Fibroblast of the aortic adventitia (primary cell): ENCODE data around the gene NCK2. TPM values are rescaled to one million over a fixed set of nuclear protein-coding genes. Genes with fewer than 3 reads are reported as not detected.

Experiments
- DNase-seq: peaks from one replicate; pipeline ENCODE4 v3.0.0-alpha.2; 2010; ENCODE audit warnings: low read depth
- H3K4me3 ChIP-seq: 2 replicates; pipeline ENCODE4 v1.5.1; 2011; ENCODE audit warnings: low read depth, mild to moderate bottlenecking, control low read depth, low read length, moderate library complexity
- total RNA-seq: library from RNA; depleted of rRNA; stranded (reverse); fragments of >200 nt; gene quantifications from 2 replicates; pipeline ENCODE4 v1.2.3, GENCODE V29; 2012; ENCODE audit warnings: low replicate concordance
- TF ChIP-seq, protein P1 (sequence below): IDR thresholded peaks from 2 replicates; pipeline ENCODE4 v1.5.1; 2011; ENCODE audit warnings: mild to moderate bottlenecking, low read length, control low read depth, inconsistent platforms; ENCODE audit not compliant: insufficient read depth

The NCK2 gene
- total RNA-seq, 1 donor = 9.4 TPM

DNA sequence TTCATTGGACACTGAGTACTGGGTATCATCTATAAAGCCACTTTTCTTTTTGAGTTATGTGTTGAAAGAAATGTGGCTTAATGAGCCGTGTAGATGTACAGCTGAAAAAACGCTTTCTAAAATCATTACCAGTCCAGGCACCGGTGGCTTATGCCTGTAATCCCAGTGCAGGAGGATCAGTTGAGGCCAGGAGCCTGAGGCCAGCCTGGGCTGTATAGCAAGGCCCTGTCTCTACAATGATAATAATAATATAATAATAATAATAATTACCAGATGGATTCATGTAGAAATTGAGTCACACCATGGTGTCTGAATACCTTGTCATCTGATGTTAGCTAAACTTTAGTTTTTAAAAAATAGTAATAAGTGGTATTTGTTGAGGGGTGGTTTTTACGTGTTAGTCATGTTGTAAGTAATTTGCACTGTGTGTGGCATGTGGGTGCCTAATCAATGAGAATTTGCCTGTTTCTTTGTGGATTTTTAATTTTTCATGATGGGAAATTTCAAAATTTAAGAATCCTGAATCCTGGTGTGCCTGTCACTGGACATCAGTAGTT, 30.1 kb downstream of the NCK2 start:
- no peak overlapping the region for H3K4me3 ChIP-seq
- TF ChIP-seq, protein P1, sequence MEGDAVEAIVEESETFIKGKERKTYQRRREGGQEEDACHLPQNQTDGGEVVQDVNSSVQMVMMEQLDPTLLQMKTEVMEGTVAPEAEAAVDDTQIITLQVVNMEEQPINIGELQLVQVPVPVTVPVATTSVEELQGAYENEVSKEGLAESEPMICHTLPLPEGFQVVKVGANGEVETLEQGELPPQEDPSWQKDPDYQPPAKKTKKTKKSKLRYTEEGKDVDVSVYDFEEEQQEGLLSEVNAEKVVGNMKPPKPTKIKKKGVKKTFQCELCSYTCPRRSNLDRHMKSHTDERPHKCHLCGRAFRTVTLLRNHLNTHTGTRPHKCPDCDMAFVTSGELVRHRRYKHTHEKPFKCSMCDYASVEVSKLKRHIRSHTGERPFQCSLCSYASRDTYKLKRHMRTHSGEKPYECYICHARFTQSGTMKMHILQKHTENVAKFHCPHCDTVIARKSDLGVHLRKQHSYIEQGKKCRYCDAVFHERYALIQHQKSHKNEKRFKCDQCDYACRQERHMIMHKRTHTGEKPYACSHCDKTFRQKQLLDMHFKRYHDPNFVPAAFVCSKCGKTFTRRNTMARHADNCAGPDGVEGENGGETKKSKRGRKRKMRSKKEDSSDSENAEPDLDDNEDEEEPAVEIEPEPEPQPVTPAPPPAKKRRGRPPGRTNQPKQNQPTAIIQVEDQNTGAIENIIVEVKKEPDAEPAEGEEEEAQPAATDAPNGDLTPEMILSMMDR = no peak
- no peak for DNase-seq

DNA sequence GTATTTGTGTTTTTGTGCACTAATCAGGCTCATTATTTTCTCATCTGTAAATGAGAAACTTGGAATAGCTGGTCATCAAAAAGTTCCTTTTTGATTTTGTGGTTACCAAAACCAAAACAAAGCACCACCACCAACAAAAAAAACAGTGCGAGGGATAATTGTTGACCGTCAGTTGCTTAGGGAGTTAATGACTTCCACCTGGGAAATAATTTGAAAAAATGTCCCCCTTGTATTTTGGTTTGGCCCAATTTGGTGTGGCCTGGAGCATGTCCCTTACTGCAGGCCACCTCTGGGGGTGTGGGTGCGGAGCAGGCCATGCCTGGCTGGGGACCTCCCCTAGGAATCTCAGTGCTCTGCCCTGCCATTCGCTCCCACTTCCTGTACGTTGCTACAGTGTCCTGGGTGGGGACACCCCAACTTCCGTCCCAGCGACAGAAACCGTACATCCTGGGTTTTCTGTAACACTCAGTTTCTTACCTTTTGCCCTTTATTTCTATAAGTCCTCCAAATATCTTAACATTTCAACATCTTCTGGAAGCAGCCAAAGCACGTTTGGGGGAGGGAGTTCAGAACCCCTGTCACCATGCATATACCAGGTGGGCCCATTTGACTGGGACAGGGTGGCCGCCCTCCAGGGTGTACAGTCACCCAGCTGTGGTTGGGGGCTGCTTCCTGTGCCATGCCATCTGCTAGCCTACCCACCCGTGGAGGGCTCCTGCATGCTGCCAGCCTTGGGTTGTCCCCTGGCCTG, 31.3 kb downstream of the NCK2 start:
- DNase-seq = no peak
- H3K4me3 ChIP-seq = no peak overlapping the region
- TF ChIP-seq, protein P1 = no peak

GRCh38 chr2:105776560-105776928, 31.8 kb downstream of the NCK2 start:
- no peak overlapping the region for H3K4me3 ChIP-seq
- TF ChIP-seq, protein P1 = no peak
- no peak for DNase-seq

- TF ChIP-seq, protein P1 = no peak
- no peak for DNase-seq
- H3K4me3 ChIP-seq = no peak overlapping the region
Measured at GRCh38 chr2:105777031-105777482, 32.3 kb downstream of the NCK2 start.

DNA sequence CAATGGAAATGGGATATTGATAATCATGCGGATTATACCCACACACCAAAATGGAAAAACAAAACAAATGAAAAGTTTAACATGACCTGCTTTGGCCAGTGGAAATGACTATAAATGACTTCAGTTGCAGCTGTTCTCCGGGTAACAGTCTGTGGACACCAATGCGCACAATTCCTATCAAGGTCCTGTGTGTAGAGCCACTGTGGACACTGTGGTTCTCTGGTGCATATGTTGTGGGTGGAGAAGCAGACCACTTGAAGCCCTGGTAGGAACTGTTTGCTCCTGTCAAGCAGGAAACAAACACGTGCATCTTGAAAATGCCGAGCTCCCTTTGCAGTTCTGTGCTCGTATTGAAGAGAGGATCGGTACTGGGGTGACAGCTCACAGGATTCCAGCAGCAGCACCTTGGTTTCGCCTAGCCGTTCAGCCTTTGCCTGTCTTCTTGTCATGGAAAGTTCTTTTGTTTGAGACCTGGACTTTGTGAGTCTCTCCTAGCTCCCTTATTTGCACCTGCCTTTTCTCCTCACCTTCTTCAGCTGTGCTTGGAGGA, 32.9 kb downstream of the NCK2 start:
- no peak for DNase-seq
- H3K4me3 ChIP-seq = no peak overlapping the region
- TF ChIP-seq, protein P1 = no peak

- TF ChIP-seq, protein P1 = no peak
- H3K4me3 ChIP-seq = no peak overlapping the region
- no peak for DNase-seq
Measured at GRCh38 chr2:105778080-105778607, 33.4 kb downstream of the NCK2 start.
